SK-N-SH (cell line): ENCODE measurements around the gene CAPZA2.
"Not testable (repeated sequence)": the region's sequence is repeated elsewhere in the genome, so short reads cannot be mapped to it uniquely, and the experiment has no call there.

Source experiments
- CTCF ChIP-seq: fragments of 200-600 bp; sonication (generic); IDR thresholded peaks from 2 replicates; pipeline ENCODE4 v1.6.1; 2017; ENCODE audit warnings: antibody characterized with exemption, mild to moderate bottlenecking, moderate library complexity
- EP300 ChIP-seq, 2 experiments: IDR thresholded peaks; 2 replicates each; pipeline versions ENCODE4 v1.4.0 to v1.6.1; 2012; ENCODE audit warnings: borderline replicate concordance in 1 of 2, low read depth in 1 of 2, low read length in 1 of 2
- FOSL2 ChIP-seq: IDR thresholded peaks from 2 replicates; pipeline ENCODE4 v1.4.0; 2012; ENCODE audit warnings: low read depth, mild to moderate bottlenecking, moderate library complexity, borderline replicate concordance
- FOXM1 ChIP-seq: IDR thresholded peaks from 2 replicates; pipeline ENCODE4 v1.4.0; 2012; ENCODE audit warnings: low read depth, mild to moderate bottlenecking
- MXI1 ChIP-seq: IDR thresholded peaks from 2 replicates; pipeline ENCODE4 v1.6.1; 2012; ENCODE audit warnings: mild to moderate bottlenecking, low read depth, low read length, improper control_type of control experiment
- POLR2AphosphoS5 ChIP-seq: IDR thresholded peaks from 2 replicates; pipeline ENCODE4 v1.6.1; 2012; ENCODE audit warnings: low read depth, low read length
- RAD21 ChIP-seq: IDR thresholded peaks from 2 replicates; pipeline ENCODE4 v1.6.1; 2012; ENCODE audit warnings: mild to moderate bottlenecking, low read length
- RCOR1 ChIP-seq: fragments of 150-350 bp; IDR thresholded peaks from 2 replicates; pipeline ENCODE4 v1.6.1; 2017; ENCODE audit warnings: antibody characterized with exemption, low read length
- RFX5 ChIP-seq: IDR thresholded peaks from 2 replicates; pipeline ENCODE4 v1.6.1; 2012; ENCODE audit warnings: mild to moderate bottlenecking, improper control_type of control experiment, low read length
- SIN3A ChIP-seq: IDR thresholded peaks from 2 replicates; pipeline ENCODE4 v1.6.1; 2012; ENCODE audit warnings: low read depth, mild to moderate bottlenecking, low read length, moderate library complexity, borderline replicate concordance
- TAF1 ChIP-seq: IDR thresholded peaks from 2 replicates; pipeline ENCODE4 v1.6.1; 2012; ENCODE audit warnings: low read depth, mild to moderate bottlenecking, low read length, moderate library complexity, borderline replicate concordance
- TEAD4 ChIP-seq: IDR thresholded peaks from 2 replicates; pipeline ENCODE4 v1.4.0; 2012; ENCODE audit warnings: mild to moderate bottlenecking, borderline replicate concordance; ENCODE audit not compliant: insufficient read depth
- USF2 ChIP-seq: fragments of 150-350 bp; IDR thresholded peaks from 2 replicates; pipeline ENCODE4 v1.6.1; 2017; ENCODE audit warnings: antibody characterized with exemption, low read length, low read depth, borderline replicate concordance
- ZBTB33 ChIP-seq: IDR thresholded peaks from 2 replicates; pipeline ENCODE4 v1.4.0; 2012; ENCODE audit warnings: low read depth, borderline replicate concordance

GRCh38 chr7:116971153-116971552 lies 108.8 kb downstream of the CAPZA2 start:
- not testable (repeated sequence) for TF ChIP-seq CTCF; EP300 (IDR thresholded peaks at IDR 0.05; ENCODE audit: borderline replicate concordance in 1 of 2, low read depth in 1 of 2, low read length in 1 of 2); TEAD4; RAD21; FOSL2; USF2; ZBTB33; SIN3A; FOXM1; TAF1; MXI1; RCOR1; RFX5; POLR2AphosphoS5
